H1 (cell line): ENCODE results near the gene DCTN5. TPM values are rescaled to one million over a fixed set of nuclear protein-coding genes. Genes with fewer than 3 reads are reported as not detected.

Source experiments
- BCL11A ChIP-seq, 2 experiments: IDR thresholded peaks; one replicate each; pipeline ENCODE4 v1.6.1; 2011; ENCODE audit warnings: low read depth in 2 of 2, low read length in 2 of 2, mild to moderate bottlenecking in 2 of 2
- CBX8 ChIP-seq: fragments of 300-800, 300-1000 bp; sonication (generic); IDR thresholded peaks from 2 replicates; pipeline ENCODE4 v1.7.1; 2016; ENCODE audit warnings: low read depth, low read length, borderline replicate concordance
- CHD2 ChIP-seq: IDR thresholded peaks from 2 replicates; pipeline ENCODE4 v1.6.1; 2012; ENCODE audit warnings: low read length, improper control_type of control experiment
- POLR2A ChIP-seq, 2 experiments: IDR thresholded peaks; 1 replicate in 1 of 2; 2 replicates in 1 of 2; pipeline ENCODE4 v1.6.1; 2011; ENCODE audit warnings: low read depth in 2 of 2, low read length in 2 of 2, mild to moderate bottlenecking in 2 of 2; ENCODE audit errors: control extremely low read depth in 1 of 2
- SRF ChIP-seq: IDR thresholded peaks from 2 replicates; pipeline ENCODE4 v1.6.1; 2011; ENCODE audit warnings: mild to moderate bottlenecking, low read depth, low read length, moderate library complexity
- TAF7 ChIP-seq: optimal IDR thresholded peaks from 2 replicates; pipeline ENCODE3; 2011; ENCODE audit warnings: low read depth, mild to moderate bottlenecking, inconsistent platforms, low read length, moderate library complexity, borderline replicate concordance
- YY1 ChIP-seq: IDR thresholded peaks from 2 replicates; pipeline ENCODE4 v1.6.1; 2011; ENCODE audit warnings: low read depth, mild to moderate bottlenecking, low read length
- polyA plus RNA-seq, 7 experiments: library from polyadenylated mRNA; depleted of rRNA in 3 of 7; stranded (reverse) in 5 of 7; unstranded in 2 of 7; fragments of >200 nt in 5 of 7; fragments of 200-250 nt in 2 of 7; gene quantifications; 1 replicate in 5 of 7; 2 replicates in 1 of 7; 4 replicates in 1 of 7; pipeline versions ENCODE4 v1.2.1 to v1.2.3, GENCODE V29; 2011 to 2013; ENCODE audit warnings: missing spikeins in 2 of 7, mixed read lengths in 2 of 7
- total RNA-seq: library from RNA; stranded (reverse); fragmentation: NEBNext Ultra II Directional; extraction: Animal tissue kit (Norgen Biotek cat#: 25700); gene quantifications from 2 replicates; pipeline ENCODE4 v1.2.1, GENCODE V29; 2021
- TF ChIP-seq, protein P1 (sequence below): fragments of 300-600 bp; sonication (generic); IDR thresholded peaks from 2 replicates; pipeline ENCODE4 v1.7.1; 2012; ENCODE audit warnings: low read length, moderate library complexity, mild to moderate bottlenecking, inconsistent platforms; ENCODE audit not compliant: insufficient replicate concordance
- TF ChIP-seq, protein P2 (sequence below): IDR thresholded peaks from 2 replicates; pipeline ENCODE4 v1.6.1; 2011; ENCODE audit warnings: low read length, improper control_type of control experiment

The DCTN5 gene
- total and polyA plus RNA-seq, 2 of the 8 experiments (the other 6 are each of a cell fraction or from before 2014, with no cell fraction given) = 36.0 to 74.0 TPM

DNA sequence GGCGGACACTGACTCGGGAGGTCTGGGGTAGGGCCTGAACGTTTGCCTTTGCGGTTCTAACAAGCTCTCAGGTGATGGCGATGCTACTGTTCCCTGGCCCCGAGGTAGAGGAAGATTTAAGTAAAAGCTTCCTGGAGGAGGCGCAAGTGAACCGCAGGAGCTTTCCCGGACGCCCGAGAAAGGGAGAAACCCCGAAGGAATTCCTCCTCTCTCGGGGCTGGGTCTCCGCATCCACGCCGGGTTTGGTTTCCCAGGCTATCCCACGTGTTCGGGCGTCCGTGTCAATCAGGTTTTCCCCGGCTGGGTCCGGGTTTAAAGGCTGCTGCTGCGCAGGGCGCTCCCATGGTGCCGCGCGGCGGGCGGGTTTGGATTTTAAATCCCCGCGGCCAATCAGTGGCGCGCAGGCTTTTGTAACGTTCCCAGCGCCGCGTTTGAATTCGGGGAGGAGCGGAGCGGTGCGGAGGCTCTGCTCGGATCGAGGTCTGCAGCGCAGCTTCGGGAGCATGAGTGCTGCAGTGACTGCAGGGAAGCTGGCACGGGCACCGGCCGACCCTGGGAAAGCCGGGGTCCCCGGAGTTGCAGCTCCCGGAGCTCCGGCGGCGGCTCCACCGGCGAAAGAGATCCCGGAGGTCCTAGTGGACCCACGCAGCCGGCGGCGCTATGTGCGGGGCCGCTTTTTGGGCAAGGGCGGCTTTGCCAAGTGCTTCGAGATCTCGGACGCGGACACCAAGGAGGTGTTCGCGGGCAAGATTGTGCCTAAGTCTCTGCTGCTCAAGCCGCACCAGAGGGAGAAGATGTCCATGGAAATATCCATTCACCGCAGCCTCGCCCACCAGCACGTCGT is 37.4 kb downstream of the DCTN5 start, which contains the start of gene PLK1 (continued):
- TF ChIP-seq, protein P1, sequence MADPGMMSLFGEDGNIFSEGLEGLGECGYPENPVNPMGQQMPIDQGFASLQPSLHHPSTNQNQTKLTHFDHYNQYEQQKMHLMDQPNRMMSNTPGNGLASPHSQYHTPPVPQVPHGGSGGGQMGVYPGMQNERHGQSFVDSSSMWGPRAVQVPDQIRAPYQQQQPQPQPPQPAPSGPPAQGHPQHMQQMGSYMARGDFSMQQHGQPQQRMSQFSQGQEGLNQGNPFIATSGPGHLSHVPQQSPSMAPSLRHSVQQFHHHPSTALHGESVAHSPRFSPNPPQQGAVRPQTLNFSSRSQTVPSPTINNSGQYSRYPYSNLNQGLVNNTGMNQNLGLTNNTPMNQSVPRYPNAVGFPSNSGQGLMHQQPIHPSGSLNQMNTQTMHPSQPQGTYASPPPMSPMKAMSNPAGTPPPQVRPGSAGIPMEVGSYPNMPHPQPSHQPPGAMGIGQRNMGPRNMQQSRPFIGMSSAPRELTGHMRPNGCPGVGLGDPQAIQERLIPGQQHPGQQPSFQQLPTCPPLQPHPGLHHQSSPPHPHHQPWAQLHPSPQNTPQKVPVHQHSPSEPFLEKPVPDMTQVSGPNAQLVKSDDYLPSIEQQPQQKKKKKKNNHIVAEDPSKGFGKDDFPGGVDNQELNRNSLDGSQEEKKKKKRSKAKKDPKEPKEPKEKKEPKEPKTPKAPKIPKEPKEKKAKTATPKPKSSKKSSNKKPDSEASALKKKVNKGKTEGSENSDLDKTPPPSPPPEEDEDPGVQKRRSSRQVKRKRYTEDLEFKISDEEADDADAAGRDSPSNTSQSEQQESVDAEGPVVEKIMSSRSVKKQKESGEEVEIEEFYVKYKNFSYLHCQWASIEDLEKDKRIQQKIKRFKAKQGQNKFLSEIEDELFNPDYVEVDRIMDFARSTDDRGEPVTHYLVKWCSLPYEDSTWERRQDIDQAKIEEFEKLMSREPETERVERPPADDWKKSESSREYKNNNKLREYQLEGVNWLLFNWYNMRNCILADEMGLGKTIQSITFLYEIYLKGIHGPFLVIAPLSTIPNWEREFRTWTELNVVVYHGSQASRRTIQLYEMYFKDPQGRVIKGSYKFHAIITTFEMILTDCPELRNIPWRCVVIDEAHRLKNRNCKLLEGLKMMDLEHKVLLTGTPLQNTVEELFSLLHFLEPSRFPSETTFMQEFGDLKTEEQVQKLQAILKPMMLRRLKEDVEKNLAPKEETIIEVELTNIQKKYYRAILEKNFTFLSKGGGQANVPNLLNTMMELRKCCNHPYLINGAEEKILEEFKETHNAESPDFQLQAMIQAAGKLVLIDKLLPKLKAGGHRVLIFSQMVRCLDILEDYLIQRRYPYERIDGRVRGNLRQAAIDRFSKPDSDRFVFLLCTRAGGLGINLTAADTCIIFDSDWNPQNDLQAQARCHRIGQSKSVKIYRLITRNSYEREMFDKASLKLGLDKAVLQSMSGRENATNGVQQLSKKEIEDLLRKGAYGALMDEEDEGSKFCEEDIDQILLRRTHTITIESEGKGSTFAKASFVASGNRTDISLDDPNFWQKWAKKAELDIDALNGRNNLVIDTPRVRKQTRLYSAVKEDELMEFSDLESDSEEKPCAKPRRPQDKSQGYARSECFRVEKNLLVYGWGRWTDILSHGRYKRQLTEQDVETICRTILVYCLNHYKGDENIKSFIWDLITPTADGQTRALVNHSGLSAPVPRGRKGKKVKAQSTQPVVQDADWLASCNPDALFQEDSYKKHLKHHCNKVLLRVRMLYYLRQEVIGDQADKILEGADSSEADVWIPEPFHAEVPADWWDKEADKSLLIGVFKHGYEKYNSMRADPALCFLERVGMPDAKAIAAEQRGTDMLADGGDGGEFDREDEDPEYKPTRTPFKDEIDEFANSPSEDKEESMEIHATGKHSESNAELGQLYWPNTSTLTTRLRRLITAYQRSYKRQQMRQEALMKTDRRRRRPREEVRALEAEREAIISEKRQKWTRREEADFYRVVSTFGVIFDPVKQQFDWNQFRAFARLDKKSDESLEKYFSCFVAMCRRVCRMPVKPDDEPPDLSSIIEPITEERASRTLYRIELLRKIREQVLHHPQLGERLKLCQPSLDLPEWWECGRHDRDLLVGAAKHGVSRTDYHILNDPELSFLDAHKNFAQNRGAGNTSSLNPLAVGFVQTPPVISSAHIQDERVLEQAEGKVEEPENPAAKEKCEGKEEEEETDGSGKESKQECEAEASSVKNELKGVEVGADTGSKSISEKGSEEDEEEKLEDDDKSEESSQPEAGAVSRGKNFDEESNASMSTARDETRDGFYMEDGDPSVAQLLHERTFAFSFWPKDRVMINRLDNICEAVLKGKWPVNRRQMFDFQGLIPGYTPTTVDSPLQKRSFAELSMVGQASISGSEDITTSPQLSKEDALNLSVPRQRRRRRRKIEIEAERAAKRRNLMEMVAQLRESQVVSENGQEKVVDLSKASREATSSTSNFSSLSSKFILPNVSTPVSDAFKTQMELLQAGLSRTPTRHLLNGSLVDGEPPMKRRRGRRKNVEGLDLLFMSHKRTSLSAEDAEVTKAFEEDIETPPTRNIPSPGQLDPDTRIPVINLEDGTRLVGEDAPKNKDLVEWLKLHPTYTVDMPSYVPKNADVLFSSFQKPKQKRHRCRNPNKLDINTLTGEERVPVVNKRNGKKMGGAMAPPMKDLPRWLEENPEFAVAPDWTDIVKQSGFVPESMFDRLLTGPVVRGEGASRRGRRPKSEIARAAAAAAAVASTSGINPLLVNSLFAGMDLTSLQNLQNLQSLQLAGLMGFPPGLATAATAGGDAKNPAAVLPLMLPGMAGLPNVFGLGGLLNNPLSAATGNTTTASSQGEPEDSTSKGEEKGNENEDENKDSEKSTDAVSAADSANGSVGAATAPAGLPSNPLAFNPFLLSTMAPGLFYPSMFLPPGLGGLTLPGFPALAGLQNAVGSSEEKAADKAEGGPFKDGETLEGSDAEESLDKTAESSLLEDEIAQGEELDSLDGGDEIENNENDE = no peak
- TF ChIP-seq CHD2 (no peak; the same call in 1 of the 2 replicates), POLR2A (IDR thresholded peaks at IDR 0.05; ENCODE audit: control extremely low read depth in 1 of 2, low read depth in 2 of 2, low read length in 2 of 2) (peak; percentile 72 to 73), SRF (no peak), TAF7 (peak; percentile 35), BCL11A (IDR thresholded peaks at IDR 0.05; ENCODE audit: low read depth in 2 of 2, low read length in 2 of 2) (no peak), CBX8 (no peak), YY1 (no peak)
- TF ChIP-seq, protein P2, sequence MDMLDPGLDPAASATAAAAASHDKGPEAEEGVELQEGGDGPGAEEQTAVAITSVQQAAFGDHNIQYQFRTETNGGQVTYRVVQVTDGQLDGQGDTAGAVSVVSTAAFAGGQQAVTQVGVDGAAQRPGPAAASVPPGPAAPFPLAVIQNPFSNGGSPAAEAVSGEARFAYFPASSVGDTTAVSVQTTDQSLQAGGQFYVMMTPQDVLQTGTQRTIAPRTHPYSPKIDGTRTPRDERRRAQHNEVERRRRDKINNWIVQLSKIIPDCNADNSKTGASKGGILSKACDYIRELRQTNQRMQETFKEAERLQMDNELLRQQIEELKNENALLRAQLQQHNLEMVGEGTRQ = no peak
